Uterus (tissue), 2 donors: ENCODE data around the gene HDAC4.

Source experiments
- CTCF ChIP-seq, 4 experiments: fragments of 200-600 bp in 2 of 4; fragments of 450-650 bp in 2 of 4; sonication (generic) in 2 of 4; IDR thresholded peaks; one replicate each; pipeline ENCODE4 v1.5.1; 2016 to 2019; ENCODE audit warnings: antibody characterized with exemption in 4 of 4, mild to moderate bottlenecking in 2 of 4, moderate library complexity in 1 of 4
- POLR2A ChIP-seq, 2 donors: fragments of 450-650 bp; IDR thresholded peaks; one replicate each; pipeline ENCODE4 v1.6.1; 2016; ENCODE audit warnings: antibody characterized with exemption in 2 of 2, mild to moderate bottlenecking in 1 of 2, moderate library complexity in 1 of 2

DNA sequence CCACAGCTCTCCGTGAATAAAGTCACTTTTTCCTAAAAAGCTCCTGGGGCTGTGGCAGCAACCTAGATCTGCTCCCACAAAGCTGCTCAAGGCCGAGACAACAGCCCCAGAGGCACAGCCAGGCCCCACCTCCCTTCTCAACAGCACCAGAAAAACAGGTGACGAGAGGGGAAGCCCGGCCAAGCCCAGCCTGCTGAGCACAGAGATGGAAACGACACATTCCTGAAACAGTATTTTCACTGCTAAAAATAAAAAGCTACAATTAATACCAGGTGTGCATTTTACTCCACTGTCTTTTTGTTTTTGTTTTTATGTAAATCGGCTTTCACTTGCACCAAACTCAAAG, 199.3 kb downstream of the HDAC4 start:
- TF ChIP-seq POLR2A (IDR thresholded peaks at IDR 0.05) (no peak), CTCF (IDR thresholded peaks at IDR 0.05) (no peak)
